B cell (primary cell): ENCODE data around the gene BNC2.

Source experiments
- EZH2 ChIP-seq: IDR thresholded peaks from 2 replicates; pipeline ENCODE4 v1.6.1; 2012; ENCODE audit warnings: borderline replicate concordance, low read depth, mild to moderate bottlenecking, moderate library complexity, low read length; ENCODE audit not compliant: insufficient read depth, poor library complexity, severe bottlenecking
- TF ChIP-seq, protein P1 (sequence below): fragments of 200-600 bp; IDR thresholded peaks from one replicate; pipeline ENCODE4 v1.8.0; 2022; ENCODE audit warnings: antibody characterized with exemption, mild to moderate bottlenecking

DNA sequence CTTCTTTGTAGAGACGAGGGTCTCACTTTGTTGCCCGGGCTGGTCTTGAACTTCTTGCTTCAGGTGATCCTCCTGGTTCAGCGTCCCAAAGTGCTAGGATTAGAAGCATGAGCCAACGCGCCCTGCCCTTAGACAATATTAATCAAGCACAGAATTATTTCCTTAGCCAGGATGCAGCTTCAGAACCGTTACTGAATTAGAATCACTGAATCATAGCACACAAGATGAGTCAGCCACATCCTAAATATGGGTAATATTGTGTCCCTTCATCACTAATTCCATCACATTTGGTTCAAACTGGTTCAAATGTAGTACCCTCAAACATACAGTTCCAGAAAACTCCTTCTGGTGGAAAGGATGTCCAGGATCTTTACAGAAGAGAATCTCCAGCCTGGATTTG is 82.7 kb downstream of the BNC2 start:
- TF ChIP-seq, protein P1, sequence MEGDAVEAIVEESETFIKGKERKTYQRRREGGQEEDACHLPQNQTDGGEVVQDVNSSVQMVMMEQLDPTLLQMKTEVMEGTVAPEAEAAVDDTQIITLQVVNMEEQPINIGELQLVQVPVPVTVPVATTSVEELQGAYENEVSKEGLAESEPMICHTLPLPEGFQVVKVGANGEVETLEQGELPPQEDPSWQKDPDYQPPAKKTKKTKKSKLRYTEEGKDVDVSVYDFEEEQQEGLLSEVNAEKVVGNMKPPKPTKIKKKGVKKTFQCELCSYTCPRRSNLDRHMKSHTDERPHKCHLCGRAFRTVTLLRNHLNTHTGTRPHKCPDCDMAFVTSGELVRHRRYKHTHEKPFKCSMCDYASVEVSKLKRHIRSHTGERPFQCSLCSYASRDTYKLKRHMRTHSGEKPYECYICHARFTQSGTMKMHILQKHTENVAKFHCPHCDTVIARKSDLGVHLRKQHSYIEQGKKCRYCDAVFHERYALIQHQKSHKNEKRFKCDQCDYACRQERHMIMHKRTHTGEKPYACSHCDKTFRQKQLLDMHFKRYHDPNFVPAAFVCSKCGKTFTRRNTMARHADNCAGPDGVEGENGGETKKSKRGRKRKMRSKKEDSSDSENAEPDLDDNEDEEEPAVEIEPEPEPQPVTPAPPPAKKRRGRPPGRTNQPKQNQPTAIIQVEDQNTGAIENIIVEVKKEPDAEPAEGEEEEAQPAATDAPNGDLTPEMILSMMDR = no peak
- no peak for TF ChIP-seq EZH2
